ENCODE data around the gene TTLL1. TPM values are rescaled to one million over a fixed set of nuclear protein-coding genes. Genes with fewer than 3 reads are reported as not detected.

The TTLL1 gene
- total and polyA plus RNA-seq, 9 of the 15 experiments (the other 6 are each of a cell fraction or from before 2014, with no cell fraction given) = 0.06 to 0.85 (median 0.17) TPM

DNA sequence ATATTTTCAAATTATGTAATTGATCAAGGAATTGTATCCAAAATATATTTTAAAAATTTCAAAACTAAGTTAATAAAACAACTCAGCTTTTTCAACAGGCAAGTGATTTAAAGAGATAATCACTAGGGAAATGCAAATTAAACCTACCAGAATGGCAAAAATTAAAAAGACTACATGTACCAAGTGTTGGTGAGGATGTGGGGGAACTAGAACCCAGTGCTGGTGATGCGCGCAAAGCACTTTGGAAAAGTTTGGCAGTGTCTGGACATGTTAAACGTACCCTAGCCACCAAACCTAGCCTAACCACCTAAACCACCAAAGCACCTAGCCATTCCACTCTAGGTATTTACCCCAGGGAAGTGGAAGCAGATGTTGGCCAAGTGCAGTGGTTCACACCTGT lies 97.1 kb downstream of the TTLL1 start:
- CTCF ChIA-PET (ENCODE audit: low intra/inter-chr PET ratio) = no interaction called here

More for the DNA sequence above, 97.1 kb downstream of the TTLL1 start:
- no peak overlapping the region for H3K4me2 ChIP-seq (ENCODE audit: insufficient read depth, low read length)
- H2AFZ ChIP-seq (ENCODE audit: low read depth, low read length) = no peak overlapping the region
- no peaks in the 10 kb centered on the region for H3K27me3 ChIP-seq (ENCODE audit: control insufficient read depth in 2 of 2, insufficient read depth in 2 of 2, low read length in 2 of 2)
- no TSS peak for BruUV-seq (replicated peaks)
- peaks cover 3 to 10% of the 10 kb centered on the region in 2 experiments; a peak in 3 of 5 replicates for H3K4me1 ChIP-seq (replicated peaks in 1 of 2; ENCODE audit: control insufficient read depth in 2 of 2, insufficient read depth in 2 of 2, low read length in 2 of 2)
- H3K9me1 ChIP-seq (ENCODE audit: control insufficient read depth, insufficient read depth, low read length) = no peaks in the 10 kb centered on the region
- intact Hi-C loops (cut with micrococcal nuclease) = no loop called here
- no peaks in the 10 kb centered on the region for H3K9me3 ChIP-seq (replicated peaks; ENCODE audit: control insufficient read depth, insufficient read depth, low read depth, low read length)
- no peak for FAIRE-seq
- H3K36me3 ChIP-seq (ENCODE audit: control insufficient read depth, insufficient read depth, low read length) = no peaks in the 10 kb centered on the region; the same call in 2 of the 3 replicates
- POLR2A ChIA-PET = interaction anchor here (1.1 to 1.8 kb wide), 2 partner anchors 11 to 32 kb away, joined by 3 to 5 read pairs; no protein-coding TSS in a partner anchor
- no peak overlapping the region for H3K9ac ChIP-seq (ENCODE audit: insufficient read depth in 1 of 2, low read depth in 2 of 2, low read length in 2 of 2)
- in situ Hi-C loops (cut with MboI) = no loop called here
- no peak overlapping the region for H3K27ac ChIP-seq (ENCODE audit: extremely low read depth, low read depth, low read length)
- H4K20me1 ChIP-seq (replicated peaks; ENCODE audit: control insufficient read depth, insufficient read depth, low read length) = peaks cover 10% of the 10 kb centered on the region
- WGBS (ENCODE audit: insufficient coverage, low coverage, missing lambda C conversion rate) = 100% methylated on average over 2 of the region's 3 CpGs
- no peak for ATAC-seq
- TF ChIP-seq KDM4B (IDR thresholded peaks at IDR 0.05; ENCODE audit: borderline replicate concordance in 2 of 2, low read depth in 1 of 2) (no peak), RBM25 (IDR thresholded peaks at IDR 0.05; ENCODE audit: low read depth, low read length, severe bottlenecking) (peak; percentile 41), ZNF184 (CRISPR knock-in tag; IDR thresholded peaks at IDR 0.05) (peak; percentile 91)
- TF ChIP-seq, protein P1, sequence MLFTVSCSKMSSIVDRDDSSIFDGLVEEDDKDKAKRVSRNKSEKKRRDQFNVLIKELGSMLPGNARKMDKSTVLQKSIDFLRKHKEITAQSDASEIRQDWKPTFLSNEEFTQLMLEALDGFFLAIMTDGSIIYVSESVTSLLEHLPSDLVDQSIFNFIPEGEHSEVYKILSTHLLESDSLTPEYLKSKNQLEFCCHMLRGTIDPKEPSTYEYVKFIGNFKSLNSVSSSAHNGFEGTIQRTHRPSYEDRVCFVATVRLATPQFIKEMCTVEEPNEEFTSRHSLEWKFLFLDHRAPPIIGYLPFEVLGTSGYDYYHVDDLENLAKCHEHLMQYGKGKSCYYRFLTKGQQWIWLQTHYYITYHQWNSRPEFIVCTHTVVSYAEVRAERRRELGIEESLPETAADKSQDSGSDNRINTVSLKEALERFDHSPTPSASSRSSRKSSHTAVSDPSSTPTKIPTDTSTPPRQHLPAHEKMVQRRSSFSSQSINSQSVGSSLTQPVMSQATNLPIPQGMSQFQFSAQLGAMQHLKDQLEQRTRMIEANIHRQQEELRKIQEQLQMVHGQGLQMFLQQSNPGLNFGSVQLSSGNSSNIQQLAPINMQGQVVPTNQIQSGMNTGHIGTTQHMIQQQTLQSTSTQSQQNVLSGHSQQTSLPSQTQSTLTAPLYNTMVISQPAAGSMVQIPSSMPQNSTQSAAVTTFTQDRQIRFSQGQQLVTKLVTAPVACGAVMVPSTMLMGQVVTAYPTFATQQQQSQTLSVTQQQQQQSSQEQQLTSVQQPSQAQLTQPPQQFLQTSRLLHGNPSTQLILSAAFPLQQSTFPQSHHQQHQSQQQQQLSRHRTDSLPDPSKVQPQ (CRISPR knock-in tag; IDR thresholded peaks at IDR 0.05; ENCODE audit: borderline replicate concordance) = no peak
- TF ChIP-seq, protein P2, sequence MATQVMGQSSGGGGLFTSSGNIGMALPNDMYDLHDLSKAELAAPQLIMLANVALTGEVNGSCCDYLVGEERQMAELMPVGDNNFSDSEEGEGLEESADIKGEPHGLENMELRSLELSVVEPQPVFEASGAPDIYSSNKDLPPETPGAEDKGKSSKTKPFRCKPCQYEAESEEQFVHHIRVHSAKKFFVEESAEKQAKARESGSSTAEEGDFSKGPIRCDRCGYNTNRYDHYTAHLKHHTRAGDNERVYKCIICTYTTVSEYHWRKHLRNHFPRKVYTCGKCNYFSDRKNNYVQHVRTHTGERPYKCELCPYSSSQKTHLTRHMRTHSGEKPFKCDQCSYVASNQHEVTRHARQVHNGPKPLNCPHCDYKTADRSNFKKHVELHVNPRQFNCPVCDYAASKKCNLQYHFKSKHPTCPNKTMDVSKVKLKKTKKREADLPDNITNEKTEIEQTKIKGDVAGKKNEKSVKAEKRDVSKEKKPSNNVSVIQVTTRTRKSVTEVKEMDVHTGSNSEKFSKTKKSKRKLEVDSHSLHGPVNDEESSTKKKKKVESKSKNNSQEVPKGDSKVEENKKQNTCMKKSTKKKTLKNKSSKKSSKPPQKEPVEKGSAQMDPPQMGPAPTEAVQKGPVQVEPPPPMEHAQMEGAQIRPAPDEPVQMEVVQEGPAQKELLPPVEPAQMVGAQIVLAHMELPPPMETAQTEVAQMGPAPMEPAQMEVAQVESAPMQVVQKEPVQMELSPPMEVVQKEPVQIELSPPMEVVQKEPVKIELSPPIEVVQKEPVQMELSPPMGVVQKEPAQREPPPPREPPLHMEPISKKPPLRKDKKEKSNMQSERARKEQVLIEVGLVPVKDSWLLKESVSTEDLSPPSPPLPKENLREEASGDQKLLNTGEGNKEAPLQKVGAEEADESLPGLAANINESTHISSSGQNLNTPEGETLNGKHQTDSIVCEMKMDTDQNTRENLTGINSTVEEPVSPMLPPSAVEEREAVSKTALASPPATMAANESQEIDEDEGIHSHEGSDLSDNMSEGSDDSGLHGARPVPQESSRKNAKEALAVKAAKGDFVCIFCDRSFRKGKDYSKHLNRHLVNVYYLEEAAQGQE (IDR thresholded peaks at IDR 0.05; ENCODE audit: borderline replicate concordance) = no peak
- TF ChIP-seq, protein P2 (CRISPR knock-in tag; IDR thresholded peaks at IDR 0.05; ENCODE audit: low read depth) = no peak
- H3K79me2 ChIP-seq (ENCODE audit: control insufficient read depth, insufficient read depth, low read length) = peaks cover 43% of the 10 kb centered on the region
- no peak overlapping the region for H3K4me3 ChIP-seq
- no peak for DNase-seq (ENCODE audit: extremely low read depth in 1 of 4, low spot score in 3 of 4)

Measured in K562 (cell line).